ENCODE measurements around the gene POC1B.
A peak's percentile ranks its signal among the peaks of the same experiment; 100 is the strongest.

The POC1B gene

DNA sequence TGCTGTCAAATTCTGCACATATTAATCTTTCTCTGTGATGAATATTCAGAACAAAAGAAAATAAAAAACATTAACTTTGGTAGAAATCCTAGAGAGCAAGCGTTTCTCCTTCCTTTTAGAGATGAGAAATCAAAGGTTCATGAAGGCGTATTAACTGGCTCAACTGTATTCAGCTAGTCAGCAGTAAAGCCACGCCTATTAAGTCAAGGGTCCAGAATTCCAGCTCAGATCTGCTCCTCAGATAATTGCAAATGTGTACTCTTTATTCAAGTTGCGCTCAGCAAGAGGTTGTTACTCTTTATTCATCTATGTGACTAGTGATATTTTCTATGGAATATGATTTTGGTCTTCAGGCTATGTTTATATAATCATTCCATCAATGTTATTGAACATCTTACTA lies 13.1 kb upstream of the POC1B start:
- DNase-seq: no peak

DNA sequence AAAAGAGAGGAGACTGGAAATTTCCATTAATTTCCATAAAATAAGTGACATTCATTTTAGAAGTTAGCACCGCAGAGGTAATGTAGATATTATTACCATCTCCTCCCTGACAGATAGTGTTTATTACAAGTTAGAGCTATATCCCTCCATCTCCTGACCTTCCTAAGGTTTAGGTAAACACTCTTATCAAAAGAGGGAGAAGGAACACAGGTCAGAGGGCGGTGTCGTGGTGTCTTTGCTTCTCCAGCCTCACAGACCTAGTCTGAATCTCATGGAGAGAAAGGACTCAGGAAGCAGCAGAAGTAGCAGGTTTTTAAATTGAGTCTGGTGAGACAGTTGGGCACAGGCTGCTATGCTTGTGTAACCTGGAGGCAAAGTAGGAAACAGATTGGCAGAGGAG lies 11.5 kb upstream of the POC1B start:
- no peak for DNase-seq

DNA sequence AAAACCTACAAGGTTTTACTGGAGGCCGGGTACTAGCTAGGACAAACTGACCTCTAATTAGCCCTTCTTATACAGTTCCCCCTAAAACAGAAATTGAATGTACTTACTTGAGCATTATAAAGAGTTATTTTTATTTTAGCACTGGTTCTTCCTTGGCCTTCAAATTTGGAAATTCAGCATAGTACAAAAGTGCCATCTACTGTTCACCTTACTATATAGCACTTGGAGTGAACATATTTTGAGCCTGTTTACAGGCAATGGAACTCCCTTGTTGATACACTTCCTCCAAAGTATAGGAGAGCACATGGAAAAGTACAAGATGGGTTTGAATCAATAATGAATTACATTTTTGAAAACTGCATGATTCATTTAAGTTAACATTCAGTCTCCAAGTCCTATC lies 3.9 kb upstream of the POC1B start:
- peak; percentile 59 for DNase-seq

DNA sequence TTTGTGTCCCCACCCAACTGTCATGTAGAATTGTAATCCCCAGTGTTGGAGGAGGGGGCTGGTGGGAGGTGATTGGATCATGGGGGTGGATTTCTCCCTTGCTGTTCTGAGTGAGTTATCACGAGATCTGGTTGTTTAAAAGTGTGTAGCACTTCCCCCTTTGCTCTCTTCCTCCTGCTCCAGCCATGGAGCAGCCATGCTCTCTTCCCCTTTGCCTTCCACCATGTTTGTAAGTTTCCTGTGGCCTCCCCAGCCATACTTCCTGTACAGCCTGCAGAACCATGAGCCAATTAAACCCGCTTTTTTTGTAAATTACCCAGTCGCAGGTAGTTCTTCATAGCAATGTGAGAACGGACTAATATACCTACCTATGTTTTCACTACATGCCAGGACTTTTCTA lies 2.6 kb upstream of the POC1B start:
- no peak for DNase-seq

DNA sequence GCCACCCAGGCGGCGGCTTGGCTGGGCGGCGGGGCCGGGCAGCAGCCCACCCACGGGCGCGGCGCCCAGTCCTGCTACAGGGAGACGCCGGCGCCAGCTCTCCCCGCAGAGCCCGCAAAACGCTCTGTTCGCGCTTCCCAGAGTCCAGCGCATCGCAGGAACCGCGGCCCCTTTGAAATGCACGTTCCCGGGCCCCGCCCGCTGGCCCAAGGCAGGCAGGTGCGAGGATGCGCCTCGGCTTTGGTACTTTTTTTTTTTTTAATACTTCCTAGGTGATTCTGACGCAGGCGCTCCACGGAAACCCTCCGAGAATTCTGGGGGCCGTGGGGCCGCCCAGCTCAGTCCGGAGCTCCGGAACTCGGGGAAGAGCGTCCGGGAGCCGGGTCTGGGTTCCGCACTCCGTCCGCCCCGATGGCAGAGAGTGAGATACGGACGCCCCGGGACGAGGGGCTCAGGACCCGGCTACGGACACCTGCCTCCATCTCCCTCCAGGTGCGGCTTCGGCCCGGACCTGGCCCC lies 483 bp downstream of the POC1B start:
- DNase-seq: no peak

DNA sequence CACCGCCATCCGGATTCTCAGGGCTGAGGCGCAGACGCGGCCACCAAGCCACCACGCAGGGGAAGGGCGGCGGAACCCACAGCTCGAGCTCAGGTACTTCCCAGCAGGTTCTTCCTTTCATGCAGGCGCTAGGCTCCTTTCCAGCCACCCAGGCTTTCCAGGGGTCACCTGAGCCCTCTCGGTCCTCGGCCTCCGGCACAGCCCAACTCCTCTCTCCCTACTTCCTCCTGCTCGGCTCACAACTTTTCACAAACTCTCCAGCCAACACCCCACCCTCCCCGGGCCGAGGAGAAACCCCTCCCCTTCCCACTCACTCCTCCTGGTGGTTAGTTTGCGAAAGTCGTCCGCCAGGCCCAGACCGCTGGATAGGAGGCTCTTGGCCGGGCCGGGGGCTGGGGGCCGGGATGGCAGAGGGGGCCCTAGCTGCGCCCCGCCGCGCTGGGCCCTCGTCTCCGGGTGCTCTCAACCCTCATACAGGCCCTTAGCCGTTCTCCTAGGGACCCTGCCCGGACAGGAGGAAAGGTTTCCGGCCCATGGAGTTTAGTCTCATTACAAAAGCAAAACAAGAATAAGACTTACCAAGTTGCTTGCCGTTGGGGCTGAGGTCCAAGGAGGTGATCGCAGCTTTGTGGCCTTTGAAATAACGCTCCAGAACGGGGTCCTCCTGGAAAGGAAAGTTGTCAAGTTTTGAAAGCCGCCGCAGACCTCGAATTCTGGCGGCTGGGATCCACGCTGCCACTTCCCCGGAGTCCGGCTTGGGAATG lies 1.1 kb downstream of the POC1B start, which contains the start of gene GALNT4:
TSS of gene GALNT4 (minus strand) at position 256 of the 764 bp plus-strand sequence. CDS start at position 9, 247 bp downstream.
- DNase-seq: peak; percentile 89

DNA sequence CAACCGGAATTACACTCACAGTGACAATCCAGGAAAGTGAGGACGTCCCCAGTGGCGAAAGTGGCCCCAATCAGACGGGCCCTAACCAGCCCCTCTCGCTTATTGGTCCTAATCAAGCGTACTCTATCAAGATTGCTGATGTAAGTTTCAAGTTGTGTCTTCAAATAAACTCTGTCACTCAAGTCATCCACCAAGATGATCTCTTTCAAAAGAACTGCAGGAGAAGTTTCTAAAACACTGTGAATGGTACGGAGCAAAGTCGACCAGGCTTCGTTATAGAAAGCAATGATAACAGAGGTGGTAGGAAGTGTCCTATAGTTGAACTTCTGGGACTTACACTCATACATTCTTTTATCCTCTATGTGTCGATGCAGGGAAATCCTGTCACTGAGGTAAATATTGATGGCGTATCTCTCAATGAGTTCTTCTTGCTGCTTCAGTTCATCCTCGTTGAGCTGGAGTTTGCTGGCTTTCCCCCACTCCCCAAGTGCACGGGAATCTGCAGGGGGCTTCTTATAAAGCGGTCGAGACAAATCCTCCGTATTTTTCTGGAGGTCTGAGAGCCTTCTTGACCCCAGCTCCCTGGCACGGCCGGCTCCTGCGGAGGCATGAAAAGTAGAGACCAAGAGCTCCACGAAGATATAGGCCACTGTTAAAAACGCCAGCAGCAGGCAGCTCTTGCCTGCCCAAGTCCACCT lies 1.9 kb downstream of the POC1B start:
- no peak for DNase-seq

DNA sequence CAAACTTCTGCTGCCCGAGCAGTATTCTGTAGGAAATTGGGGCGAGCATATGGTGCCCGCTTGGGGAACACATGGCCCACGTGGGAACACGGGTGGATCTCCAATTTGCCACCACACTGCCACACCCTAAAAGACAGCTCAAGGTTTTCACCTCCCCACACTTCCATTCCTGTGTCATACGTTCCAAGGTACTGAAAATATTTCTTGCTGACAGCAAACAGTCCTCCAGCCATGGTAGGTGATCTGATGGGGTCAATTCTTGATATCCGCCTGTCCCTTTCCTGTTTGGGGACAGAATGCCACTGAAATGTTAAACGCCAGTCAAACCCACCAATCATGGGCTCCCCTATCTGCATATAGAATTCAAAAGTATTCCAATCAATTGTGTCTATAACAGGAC lies 2.5 kb downstream of the POC1B start:
- no peak for DNase-seq

DNA sequence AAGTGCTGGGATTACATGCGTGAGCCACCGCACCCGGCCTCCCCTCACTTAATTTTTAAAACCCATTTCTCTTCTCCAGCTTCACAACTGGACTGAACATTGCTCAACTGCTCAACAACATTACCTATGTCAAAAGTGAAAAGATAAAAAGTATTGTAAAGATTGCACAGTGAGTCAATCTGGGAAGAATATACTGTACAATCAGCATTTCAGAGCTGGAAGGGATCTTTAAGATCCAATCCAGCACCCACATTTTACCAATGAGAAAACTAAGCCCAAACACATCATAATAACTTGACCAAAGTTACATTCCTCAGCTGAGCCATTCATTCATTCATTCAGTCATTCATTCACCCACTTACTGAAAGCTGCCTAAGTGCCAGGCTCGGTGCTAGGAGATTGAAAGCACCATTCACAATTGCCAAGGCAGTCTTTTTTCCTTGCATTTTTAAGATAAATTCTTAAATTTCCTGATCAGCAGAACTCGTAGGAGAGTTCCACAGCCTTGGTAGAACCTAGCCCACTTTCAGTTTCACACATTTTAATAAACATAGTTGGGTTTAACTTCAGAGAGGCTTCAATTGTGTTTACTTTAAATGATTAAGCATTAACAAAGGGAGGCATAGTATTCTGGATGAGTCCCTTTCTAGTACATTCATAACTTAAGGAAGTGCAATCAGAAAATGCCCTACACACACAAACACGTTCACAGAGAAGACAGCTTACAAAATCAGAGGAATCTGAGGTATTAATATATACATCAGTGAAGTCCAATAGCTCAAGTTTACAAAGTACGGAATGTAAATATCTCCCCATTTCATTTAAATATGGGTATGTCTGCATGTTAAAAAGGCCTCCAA lies 4.3 kb downstream of the POC1B start:
- no peak for DNase-seq

DNA sequence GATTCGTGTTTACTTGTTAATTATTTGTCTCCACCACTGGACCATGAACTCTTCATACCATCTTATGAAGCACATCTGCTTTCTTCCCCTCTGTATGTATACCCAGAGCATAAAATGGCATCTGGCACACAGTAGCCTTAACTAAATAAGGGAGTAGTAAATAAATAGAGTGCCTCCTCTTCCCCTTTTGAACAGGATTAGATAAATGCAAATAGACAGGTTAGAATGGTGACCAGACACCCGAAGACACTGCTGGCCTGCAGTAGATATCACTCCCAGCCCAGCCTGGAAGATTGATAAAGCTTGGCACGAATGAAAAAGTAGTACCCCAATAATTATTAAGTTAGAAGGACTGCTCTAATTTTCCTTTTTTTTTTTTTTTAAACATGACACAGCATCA lies 8.1 kb downstream of the POC1B start:
- no peak for DNase-seq

DNA sequence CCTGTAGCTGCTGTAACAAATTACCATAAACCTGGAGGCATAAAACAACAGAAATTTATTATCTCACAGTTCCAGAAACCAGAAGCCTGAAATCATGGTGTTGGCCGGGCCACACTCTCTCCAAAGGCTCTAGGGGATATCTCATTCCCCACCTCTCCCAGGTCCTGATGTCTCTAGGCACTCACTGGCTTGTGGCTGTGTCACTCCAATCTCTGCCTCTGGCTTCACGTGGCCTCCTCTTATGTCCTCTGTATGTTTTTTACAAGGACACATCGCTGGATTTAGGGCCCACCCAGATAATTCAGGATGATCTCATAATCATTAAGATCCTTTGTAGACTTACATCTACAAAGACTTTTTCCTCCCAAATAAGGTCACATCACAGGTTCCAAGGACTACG lies 9.2 kb downstream of the POC1B start:
- no peak for DNase-seq

DNA sequence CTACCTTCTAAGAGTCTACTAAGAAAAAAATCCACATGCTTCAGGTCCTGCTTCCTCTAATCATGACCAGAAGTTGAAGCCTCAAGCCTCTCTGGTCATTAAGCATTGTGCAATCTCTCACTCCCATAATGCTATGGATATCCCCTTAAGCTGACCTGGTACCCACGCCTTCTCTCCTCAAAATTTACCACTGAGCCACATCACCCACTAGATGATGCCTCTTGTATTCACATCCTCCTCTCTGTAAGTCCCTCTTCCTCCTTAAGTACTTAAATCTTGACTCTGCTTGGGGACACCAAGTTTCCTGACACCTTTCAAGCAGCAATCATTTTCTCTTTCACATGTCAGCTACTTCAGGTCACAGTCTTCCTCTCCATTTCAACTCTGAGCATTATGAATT lies 11.1 kb downstream of the POC1B start:
- no peak for DNase-seq

DNA sequence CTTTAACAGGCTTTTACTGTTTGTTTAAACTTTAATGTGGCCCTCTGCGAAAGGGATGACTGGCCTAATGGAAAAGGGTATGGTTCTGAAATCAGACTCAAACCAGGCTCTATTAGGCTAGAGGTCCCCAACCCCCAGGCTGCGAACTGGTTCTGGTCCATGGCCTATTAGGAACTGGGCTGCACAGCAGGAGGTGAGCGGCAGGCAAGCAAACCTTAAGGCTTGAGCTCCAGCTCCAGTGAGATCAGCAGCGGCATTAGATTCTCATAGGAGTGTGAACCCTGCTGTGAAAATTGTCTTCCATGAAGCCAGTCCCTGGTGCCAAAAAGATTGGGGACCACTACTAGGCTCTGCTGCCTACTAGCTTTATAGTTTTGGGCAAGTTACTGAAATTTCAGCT lies 12.3 kb downstream of the POC1B start:
- DNase-seq: no peak

DNA sequence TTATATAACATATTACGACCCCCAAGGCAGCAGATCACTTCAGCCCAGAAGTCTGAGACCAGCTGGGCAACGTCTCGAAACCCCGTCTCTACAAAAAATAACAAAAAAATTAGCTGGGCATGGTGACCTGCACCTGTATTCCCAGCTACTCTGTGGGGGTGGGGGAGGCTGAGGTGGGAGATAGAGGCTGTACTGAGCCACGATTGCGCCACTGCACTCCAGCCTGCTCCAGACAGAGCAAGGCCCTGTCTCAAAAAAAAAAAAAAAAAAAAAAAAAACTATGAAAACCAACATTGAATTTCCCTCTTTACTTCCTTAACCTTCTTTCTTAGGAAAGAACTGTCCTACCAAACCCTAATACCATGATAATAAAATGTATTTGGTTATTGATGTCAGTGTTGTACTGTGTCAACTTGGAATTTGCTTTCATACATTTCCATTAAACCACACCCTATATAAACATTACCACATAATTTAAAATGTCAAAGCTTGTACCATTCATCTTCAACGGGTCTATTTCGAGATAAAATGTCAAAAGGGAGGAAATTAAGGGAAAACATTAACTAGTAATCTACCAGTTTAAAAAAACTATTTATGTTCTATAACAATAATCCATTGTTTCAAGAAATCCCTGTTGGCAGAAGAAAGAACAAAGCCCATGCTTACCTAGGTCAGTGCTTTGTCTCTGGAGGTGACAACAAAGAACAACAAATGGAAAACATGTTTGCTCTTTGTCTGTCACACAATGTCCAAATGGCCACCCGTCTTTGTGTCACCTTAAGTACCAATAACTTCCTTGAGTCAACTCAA lies 18.6 kb downstream of the POC1B start:
- DNase-seq: no peak

DNA sequence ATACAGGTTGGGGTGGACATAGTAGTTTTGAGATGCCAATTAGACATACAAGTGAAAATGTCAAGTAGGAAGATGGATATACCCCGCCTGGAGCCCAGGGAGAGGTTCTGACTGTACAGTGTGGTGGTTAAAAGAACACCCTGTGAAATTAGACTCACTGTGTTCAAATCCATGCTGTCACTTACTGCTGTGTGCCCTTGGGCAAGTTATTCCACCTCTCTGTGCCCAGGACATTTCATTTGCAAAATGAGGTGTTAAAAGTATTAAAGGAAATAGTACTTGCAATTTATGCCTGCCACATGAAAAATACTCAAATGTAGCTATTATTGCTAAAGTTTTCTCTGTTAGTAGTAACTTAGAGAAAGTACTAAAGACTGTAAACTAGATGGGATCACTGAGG lies 19.8 kb downstream of the POC1B start:
- DNase-seq: no peak

DNA sequence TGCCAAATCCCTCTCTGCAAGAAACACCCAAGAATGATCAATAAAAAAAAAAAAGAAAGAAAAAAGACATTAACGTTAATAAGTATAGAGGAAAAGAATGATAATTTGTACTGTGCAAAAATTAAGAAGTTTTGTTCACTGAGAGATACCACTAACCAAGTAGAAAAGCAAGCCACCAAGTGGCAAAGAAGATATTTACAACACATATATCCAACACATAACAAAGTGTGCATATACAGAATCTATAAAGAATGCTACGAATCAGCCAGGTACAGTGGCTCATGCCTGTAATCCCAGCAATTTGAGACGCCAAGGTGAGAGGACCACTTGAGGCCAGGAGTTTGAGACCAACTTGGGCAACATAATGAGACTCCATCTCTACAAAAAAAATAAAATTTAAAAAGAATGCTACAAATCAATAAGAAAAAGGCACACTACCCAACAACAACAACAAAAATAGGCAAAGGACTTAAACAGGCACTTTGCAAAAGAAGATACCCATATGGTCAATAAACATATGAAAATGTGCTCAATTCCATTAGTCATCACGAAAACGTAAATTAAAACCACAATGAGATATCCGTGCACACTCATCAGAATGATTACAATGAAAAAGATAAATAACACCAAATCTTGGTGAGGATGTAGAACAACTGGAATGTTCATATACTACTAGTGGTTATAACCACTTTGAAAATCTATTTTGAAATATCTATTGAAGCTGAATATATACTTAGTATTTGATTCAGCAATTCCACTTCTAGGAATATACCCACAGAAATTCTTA lies 21.1 kb downstream of the POC1B start:
- no peak for DNase-seq

DNA sequence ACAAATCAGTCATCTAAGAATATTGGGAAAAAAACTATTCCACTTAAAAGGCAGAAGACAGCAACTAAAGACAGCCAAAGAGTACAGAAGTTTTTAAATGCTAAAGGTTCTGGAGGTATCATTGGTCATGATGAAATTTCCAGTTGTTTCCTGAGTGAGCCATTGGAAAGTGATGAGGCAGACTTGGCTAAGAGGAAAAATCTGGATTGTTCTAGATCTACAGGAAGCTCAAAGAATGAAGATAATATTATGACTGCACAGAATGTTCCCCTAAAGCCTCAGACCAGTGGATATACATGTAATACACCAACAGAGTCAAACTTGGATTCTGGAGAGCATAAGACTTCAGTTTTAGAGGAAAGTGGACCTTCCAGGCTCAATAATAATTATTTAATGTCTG lies 24.1 kb downstream of the POC1B start:
- DNase-seq: no peak

DNA sequence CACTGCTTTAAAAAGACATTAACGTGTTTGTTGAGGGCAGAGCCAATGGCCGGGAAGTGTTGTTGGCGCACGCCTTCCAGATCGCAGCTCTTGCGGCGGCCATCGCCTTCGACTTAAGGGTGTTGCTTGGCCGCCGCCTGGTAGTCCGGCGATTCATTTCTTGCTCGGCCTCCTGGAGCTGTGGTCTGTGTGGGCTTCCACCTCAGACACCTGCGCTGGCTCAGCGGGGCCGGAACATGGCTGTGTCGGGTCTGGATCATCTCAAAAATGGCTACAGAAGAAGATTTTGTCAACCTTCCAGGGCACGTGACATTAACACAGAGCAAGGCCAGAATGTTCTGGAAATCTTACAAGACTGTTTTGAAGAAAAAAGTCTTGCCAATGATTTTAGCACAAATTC lies 26.0 kb downstream of the POC1B start:
- no peak for DNase-seq

DNA sequence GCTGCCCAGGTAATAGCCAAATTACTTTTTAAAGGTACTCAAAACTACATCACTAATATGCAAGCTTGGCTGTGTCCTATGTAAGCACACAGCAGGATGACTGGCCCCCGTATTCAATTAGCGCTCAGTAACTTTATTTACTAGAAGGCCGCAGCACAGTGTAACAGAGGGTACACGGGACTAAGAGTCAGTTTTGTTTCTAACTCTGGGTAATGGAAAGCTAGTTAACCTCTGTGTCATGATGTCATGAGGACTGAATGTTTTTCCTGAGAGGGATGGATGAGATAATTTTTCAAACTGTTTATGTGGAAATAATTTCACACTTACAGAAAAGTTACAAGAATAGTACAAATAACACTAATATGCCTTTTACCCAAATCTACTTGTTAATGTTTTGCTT lies 28.4 kb downstream of the POC1B start:
- DNase-seq: no peak

DNA sequence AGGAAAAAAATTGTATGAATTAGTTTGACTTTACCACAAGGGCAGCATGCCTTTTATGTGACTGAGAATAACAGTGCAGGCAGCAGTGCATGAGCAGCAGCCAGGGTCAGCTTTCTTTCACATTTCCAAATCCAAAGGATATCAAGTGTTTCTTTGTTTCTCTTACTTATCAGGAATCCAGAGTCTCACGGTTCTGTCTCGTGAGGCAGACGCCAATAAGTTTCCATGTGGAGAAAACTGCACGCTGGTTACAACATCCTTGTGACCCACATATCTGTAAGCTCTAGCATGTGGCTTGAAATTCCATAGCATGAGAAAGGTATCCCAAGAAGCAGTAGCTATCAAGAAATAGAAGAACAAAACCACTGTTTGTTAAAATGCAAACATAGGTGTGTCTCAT lies 28.8 kb downstream of the POC1B start:
- DNase-seq: no peak

All from fibroblast of skin of scalp (primary cell).